GM12878 (cell line): ENCODE results near the gene COX19. TPM values are rescaled to one million over a fixed set of nuclear protein-coding genes. Genes with fewer than 3 reads are reported as not detected.

Experiments used
- ATAC-seq: fragments of 200-7000 bp; cut with Tn5 transposase; 3 replicates; pipeline ENCODE4 v1.9.1; 2020; ENCODE audit warnings: mild to moderate bottlenecking, moderate library complexity
- BruUV-seq: library from RNA; stranded (reverse); fragments of 400-500 nt; replicated peaks from 2 replicates; lab custom pipeline; 2021; lab: Mats Ljungman, UMichigan
- CTCF ChIA-PET: fragments of 300-600 bp; sonication (Branson Sonifier 250); formaldehyde crosslinking; extraction: SDS; loops from one replicate; lab custom pipeline; 2021; ENCODE audit warnings: inconsistent platforms; lab: Yijun Ruan, JAX
- POLR2A ChIA-PET: fragments of 350-600 bp; formaldehyde crosslinking; extraction: SDS; loops from one replicate; lab custom pipeline; 2021; ENCODE audit warnings: inconsistent platforms; lab: Charles Lee
- RAD21 ChIA-PET: fragments of 300-600 bp; sonication (Branson Sonifier 250); formaldehyde crosslinking; loops from one replicate; lab custom pipeline; 2023; ENCODE audit warnings: antibody characterized with exemption; ENCODE audit not compliant: unreplicated experiment; lab: Charles Lee
- SMC1A ChIA-PET: fragments of 300-600 bp; sonication (Branson Sonifier 250); formaldehyde crosslinking; loops from one replicate; lab custom pipeline; 2023; ENCODE audit not compliant: unreplicated experiment, uncharacterized antibody; lab: Charles Lee
- DNase-seq: peaks from one replicate; pipeline ENCODE4 v3.0.0-alpha.2; 2011; ENCODE audit warnings: low read depth, low spot score
- FAIRE-seq: peaks from 3 replicates; lab custom pipeline; 2011; peaks lifted over from hg19 to GRCh38; lab: Jason Lieb, UNC
- H2AFZ ChIP-seq: 2 replicates; pipeline ENCODE4 v1.6.0; 2011; ENCODE audit warnings: low read depth, low read length, control low read depth; ENCODE audit not compliant: control insufficient read depth
- H3K27ac ChIP-seq: 2 replicates; pipeline ENCODE4 v1.5.1; 2011; ENCODE audit warnings: control low read depth; ENCODE audit not compliant: control insufficient read depth, insufficient read depth
- H3K27me3 ChIP-seq, 2 experiments: replicated peaks in 1 of 2; 2 replicates each; pipeline versions ENCODE4 v1.6.0 to v1.6.1; 2011; ENCODE audit warnings: low read length in 1 of 2; ENCODE audit not compliant: control insufficient read depth in 2 of 2, insufficient read depth in 2 of 2
- H3K36me3 ChIP-seq, 2 experiments: 2 replicates each; pipeline ENCODE4 v1.5.1; 2011; ENCODE audit warnings: low read length in 1 of 2; ENCODE audit not compliant: control insufficient read depth in 2 of 2, insufficient read depth in 2 of 2
- H3K4me1 ChIP-seq: 2 replicates; pipeline ENCODE4 v1.6.1; 2011; ENCODE audit warnings: mild to moderate bottlenecking, low read length, moderate library complexity, mixed read lengths; ENCODE audit not compliant: control insufficient read depth, insufficient read depth
- H3K4me2 ChIP-seq: 2 replicates; pipeline ENCODE4 v1.6.0; 2011; ENCODE audit warnings: control low read depth; ENCODE audit not compliant: control insufficient read depth, insufficient read depth
- H3K4me3 ChIP-seq: fragments of 200-600 bp; sonication (generic); 2 replicates; pipeline ENCODE4 v1.5.1; 2016
- H3K79me2 ChIP-seq: 2 replicates; pipeline ENCODE4 v1.6.0; 2011; ENCODE audit warnings: low read length; ENCODE audit not compliant: control insufficient read depth, insufficient read depth
- H3K9ac ChIP-seq: 2 replicates; pipeline ENCODE4 v1.8.0; 2011; ENCODE audit warnings: low read length, control low read depth, mixed read lengths; ENCODE audit not compliant: control insufficient read depth, insufficient read depth
- H3K9me3 ChIP-seq: replicated peaks from 3 replicates; pipeline ENCODE4 v1.5.1; 2011; ENCODE audit warnings: mild to moderate bottlenecking, low read length; ENCODE audit not compliant: control insufficient read depth, insufficient read depth
- H4K20me1 ChIP-seq: 2 replicates; pipeline ENCODE4 v1.6.0; 2011; ENCODE audit not compliant: control insufficient read depth, insufficient read depth
- CBX5 ChIP-seq: sonication (generic); IDR thresholded peaks from 2 replicates; pipeline ENCODE4 v1.6.1; 2016; ENCODE audit warnings: low read depth, moderate library complexity, mild to moderate bottlenecking, inconsistent platforms
- GABPA ChIP-seq: IDR thresholded peaks from 2 replicates; pipeline ENCODE4 v1.6.1; 2014; ENCODE audit warnings: antibody characterized with exemption, low read depth, mild to moderate bottlenecking, inconsistent platforms
- IKZF2 ChIP-seq, 2 experiments: fragments of 450-650 bp; IDR thresholded peaks; 2 replicates each; pipeline ENCODE4 v1.6.1; 2017; ENCODE audit warnings: mild to moderate bottlenecking in 2 of 2, moderate library complexity in 2 of 2
- KLF5 ChIP-seq: fragments of 450-650 bp; IDR thresholded peaks from 2 replicates; pipeline ENCODE4 v1.6.1; 2014; ENCODE audit warnings: mild to moderate bottlenecking; ENCODE audit not compliant: partially characterized antibody
- PAX8 ChIP-seq: fragments of 450-650 bp; IDR thresholded peaks from 2 replicates; pipeline ENCODE4 v1.6.1; 2017; ENCODE audit warnings: mild to moderate bottlenecking, moderate library complexity
- RCOR1 ChIP-seq: conservative IDR thresholded peaks from 2 replicates; pipeline ENCODE4 v1.6.1; 2012; ENCODE audit warnings: low read depth, low read length, improper control_type of control experiment
- SIN3A ChIP-seq: IDR thresholded peaks from 2 replicates; pipeline ENCODE4 v1.6.1; 2012; ENCODE audit warnings: low read depth, low read length, improper control_type of control experiment
- SIX5 ChIP-seq: IDR thresholded peaks from 2 replicates; pipeline ENCODE4 v1.6.1; 2011; ENCODE audit warnings: mild to moderate bottlenecking, low read depth, low read length, moderate library complexity; ENCODE audit not compliant: severe bottlenecking
- SPI1 ChIP-seq: IDR thresholded peaks from 2 replicates; pipeline ENCODE4 v1.6.1; 2011; ENCODE audit warnings: low read depth, mild to moderate bottlenecking, low read length, moderate library complexity, borderline replicate concordance; ENCODE audit not compliant: insufficient read depth
- SREBF2 ChIP-seq: IDR thresholded peaks from 2 replicates; pipeline ENCODE4 v1.6.1; 2012; ENCODE audit warnings: mild to moderate bottlenecking, low read length
- SUZ12 ChIP-seq: fragments of 200-600 bp; sonication (generic); IDR thresholded peaks from one replicate; pipeline ENCODE4 v1.6.1; 2018; ENCODE audit warnings: antibody characterized with exemption, mild to moderate bottlenecking; ENCODE audit not compliant: unreplicated experiment
- TBL1XR1 ChIP-seq: IDR thresholded peaks from 2 replicates; pipeline ENCODE4 v1.6.1; 2012; ENCODE audit warnings: low read depth, low read length, improper control_type of control experiment
- WGBS: methylation state at CpG from one replicate; pipeline ENCODE4 v1.1.6; 2016; ENCODE audit warnings: low lambda C conversion rate; ENCODE audit not compliant: insufficient replicate concordance, insufficient coverage; ENCODE audit errors: missing lambda C conversion rate; 5-methylcytosine and 5-hydroxymethylcytosine counted together
- in situ Hi-C: fragments of 300-500 bp; cut with MboI; formaldehyde crosslinking; loops from 9 replicates; pipeline ENCODE4 v1.14.3; 2018; ENCODE audit warnings: mixed read lengths
- intact Hi-C: fragments of 100-400 bp; cut with micrococcal nuclease; formaldehyde crosslinking; loops from one replicate; pipeline ENCODE4 v1.14.2; 2022; ENCODE audit not compliant: unreplicated experiment
- polyA plus RNA-seq, 11 experiments: library from polyadenylated mRNA; depleted of rRNA in 4 of 11; unstranded in 6 of 11; stranded (reverse) in 5 of 11; fragments of >200 nt; fragmentation: Nextera tagmentation in 4 of 11; fragmentation: Illumina TruSeq in 1 of 11; extraction: Ambion mirVana in 4 of 11; extraction: Trizol in 1 of 11; gene quantifications; 1 replicate in 1 of 11; 2 replicates in 10 of 11; pipeline versions ENCODE4 v1.2.1 to v1.2.3, GENCODE V29; 2011 to 2016; ENCODE audit warnings: inconsistent platforms in 2 of 11, missing spikeins in 2 of 11, low read depth in 1 of 11
- total RNA-seq, 4 experiments: library from RNA; depleted of rRNA in 3 of 4; stranded (reverse); fragments of >200 nt in 3 of 4; fragmentation: Illumina TruSeq in 1 of 4; extraction: Trizol in 1 of 4; gene quantifications; 2 replicates each; pipeline versions ENCODE4 v1.2.1 to v1.2.3, GENCODE V29; 2013 to 2021
- TF ChIP-seq, protein P1 (sequence below): fragments of 450-650 bp; IDR thresholded peaks from 2 replicates; pipeline ENCODE4 v1.6.1; 2018; ENCODE audit warnings: mild to moderate bottlenecking, low read depth, moderate library complexity; ENCODE audit not compliant: partially characterized antibody

COX19 gene
- total and polyA plus RNA-seq, 10 of the 15 experiments (the other 5 are each of a cell fraction or from before 2014, with no cell fraction given): 3.7 to 17.9 (median 10.8) TPM

DNA sequence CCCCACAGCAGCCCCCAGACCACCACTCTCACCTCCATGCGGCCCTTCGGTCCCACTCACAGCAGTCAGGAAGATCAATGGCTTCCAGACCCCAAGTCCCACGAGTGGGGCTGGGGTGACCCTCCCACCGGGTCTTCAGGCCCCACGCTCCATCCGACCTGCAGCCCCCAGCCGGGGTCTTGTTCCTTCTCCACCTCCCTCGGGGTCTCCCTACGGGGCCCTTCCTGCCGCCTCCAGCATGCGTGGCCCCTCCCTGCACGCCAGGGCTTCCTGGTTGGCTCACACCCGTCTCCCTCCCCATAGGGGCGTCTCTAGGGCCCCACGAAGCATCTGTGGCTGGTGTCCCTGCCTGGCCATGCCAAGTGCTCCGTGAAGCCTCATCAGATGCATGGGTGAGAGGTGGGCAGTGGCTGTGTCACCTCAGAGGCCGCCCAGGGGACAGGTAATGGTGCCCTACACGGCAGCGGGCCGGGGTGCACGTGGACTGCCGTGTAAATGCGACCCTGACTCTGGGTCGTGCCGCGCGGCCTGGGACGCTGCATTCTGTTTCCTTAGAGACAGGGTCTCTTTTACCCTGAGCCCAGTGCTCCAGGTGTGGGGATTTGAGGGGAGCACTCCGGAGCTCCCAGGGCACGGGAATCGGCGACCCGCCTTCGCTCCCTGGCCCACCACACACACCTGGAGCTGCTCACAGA is 40.7 kb downstream of the COX19 start:
- Histone ChIP-seq H3K4me2 (no peak overlapping the region), H3K9me3 (no peaks in the 10 kb centered on the region; the same call in 1 of the 3 replicates), H3K27ac (no peak overlapping the region)
- FAIRE-seq (no peak), DNase-seq (no peak)
- WGBS: 90% methylated on average over 34 of the region's 34 CpGs
- intact Hi-C loops: no loop called here
- TF ChIP-seq KLF5 (no peak), SPI1 (no peak), SREBF2 (no peak), CBX5 (no peak), RCOR1 (no peak), IKZF2 (IDR thresholded peaks at IDR 0.05) (no peak), SIX5 (no peak), SIN3A (no peak), GABPA (no peak), PAX8 (no peak), TBL1XR1 (no peak), SUZ12 (no peak)
- TF ChIP-seq, protein P1, sequence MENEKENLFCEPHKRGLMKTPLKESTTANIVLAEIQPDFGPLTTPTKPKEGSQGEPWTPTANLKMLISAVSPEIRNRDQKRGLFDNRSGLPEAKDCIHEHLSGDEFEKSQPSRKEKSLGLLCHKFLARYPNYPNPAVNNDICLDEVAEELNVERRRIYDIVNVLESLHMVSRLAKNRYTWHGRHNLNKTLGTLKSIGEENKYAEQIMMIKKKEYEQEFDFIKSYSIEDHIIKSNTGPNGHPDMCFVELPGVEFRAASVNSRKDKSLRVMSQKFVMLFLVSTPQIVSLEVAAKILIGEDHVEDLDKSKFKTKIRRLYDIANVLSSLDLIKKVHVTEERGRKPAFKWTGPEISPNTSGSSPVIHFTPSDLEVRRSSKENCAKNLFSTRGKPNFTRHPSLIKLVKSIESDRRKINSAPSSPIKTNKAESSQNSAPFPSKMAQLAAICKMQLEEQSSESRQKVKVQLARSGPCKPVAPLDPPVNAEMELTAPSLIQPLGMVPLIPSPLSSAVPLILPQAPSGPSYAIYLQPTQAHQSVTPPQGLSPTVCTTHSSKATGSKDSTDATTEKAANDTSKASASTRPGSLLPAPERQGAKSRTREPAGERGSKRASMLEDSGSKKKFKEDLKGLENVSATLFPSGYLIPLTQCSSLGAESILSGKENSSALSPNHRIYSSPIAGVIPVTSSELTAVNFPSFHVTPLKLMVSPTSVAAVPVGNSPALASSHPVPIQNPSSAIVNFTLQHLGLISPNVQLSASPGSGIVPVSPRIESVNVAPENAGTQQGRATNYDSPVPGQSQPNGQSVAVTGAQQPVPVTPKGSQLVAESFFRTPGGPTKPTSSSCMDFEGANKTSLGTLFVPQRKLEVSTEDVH: no peak
- TF ChIP-seq, all 136 proteins: peak for 0
- ChIA-PET CTCF (no interaction called here), SMC1A (no interaction called here), POLR2A (interaction anchor here (1.2 kb wide), 1 partner anchor 10 kb away, joined by 3 read pairs; no protein-coding TSS in a partner anchor), RAD21 (no interaction called here)
- no peaks in the 10 kb centered on the region for H3K27me3 ChIP-seq
- H4K20me1 ChIP-seq: no peaks in the 10 kb centered on the region
- no peak overlapping the region for H3K4me3 ChIP-seq
- H3K36me3 ChIP-seq: peaks cover 0 to 5% of the 10 kb centered on the region in 2 experiments; a peak in 3 of 4 replicates
- BruUV-seq: no TSS peak
- in situ Hi-C loops: no loop called here
- ATAC-seq: no peak
- peaks cover 21% of the 10 kb centered on the region for H3K4me1 ChIP-seq
- peaks cover 1% of the 10 kb centered on the region; the same call in 1 of the 2 replicates for H3K79me2 ChIP-seq
- H3K9ac ChIP-seq: no peak overlapping the region
- no peak overlapping the region for H2AFZ ChIP-seq
